Measurements from ENCODE around the gene KSR1.

DNA sequence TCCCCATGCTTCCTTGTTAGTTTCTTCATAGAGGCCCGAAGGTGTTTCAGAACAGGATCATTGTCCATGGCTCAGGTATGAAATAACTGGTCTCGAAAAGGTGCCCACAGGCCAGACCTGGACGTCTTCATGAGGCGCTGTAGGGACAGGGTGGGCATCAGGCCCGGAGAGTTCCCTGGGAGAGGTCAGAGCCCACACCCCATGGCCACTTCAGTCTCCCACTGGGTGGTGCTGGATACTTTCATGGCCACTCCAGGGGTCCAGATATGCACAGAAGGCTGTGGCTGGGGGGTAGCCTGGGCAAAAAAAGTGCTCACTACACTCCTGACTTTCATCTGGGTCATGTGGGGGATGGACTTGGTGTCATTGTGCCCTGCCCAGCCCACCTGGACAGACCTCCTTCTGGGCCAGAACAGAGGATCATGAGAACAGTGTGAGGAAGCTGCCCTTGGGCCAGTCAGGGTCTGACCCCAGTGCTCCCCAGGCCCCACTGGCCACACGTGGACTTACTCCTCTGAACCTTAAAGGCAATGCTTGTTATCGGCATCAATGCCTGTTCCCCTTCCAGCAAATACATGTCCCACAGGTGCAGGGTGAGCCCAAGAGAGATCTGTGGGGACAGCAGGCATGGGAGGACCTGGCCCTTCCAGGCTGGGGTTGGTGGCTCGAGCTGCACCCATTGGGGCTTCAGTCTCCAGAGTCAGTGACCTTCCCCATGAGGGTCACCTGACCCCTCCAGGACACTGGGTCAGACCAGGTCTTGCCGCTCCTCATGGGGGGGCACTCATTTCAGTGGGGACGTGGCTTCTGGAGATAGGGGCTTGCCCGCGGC lies 211.6 kb downstream of the KSR1 start:
- TF ChIP-seq EZH2 (IDR thresholded peaks at IDR 0.05; ENCODE audit: low read depth, low read length, severe bottlenecking): no peak
- no peak for TF ChIP-seq FOSL1 (IDR thresholded peaks at IDR 0.05; ENCODE audit: insufficient read depth, low read depth, low read length)

Measured in H1 (cell line).